Measurements from ENCODE around the gene TRMU.

DNA sequence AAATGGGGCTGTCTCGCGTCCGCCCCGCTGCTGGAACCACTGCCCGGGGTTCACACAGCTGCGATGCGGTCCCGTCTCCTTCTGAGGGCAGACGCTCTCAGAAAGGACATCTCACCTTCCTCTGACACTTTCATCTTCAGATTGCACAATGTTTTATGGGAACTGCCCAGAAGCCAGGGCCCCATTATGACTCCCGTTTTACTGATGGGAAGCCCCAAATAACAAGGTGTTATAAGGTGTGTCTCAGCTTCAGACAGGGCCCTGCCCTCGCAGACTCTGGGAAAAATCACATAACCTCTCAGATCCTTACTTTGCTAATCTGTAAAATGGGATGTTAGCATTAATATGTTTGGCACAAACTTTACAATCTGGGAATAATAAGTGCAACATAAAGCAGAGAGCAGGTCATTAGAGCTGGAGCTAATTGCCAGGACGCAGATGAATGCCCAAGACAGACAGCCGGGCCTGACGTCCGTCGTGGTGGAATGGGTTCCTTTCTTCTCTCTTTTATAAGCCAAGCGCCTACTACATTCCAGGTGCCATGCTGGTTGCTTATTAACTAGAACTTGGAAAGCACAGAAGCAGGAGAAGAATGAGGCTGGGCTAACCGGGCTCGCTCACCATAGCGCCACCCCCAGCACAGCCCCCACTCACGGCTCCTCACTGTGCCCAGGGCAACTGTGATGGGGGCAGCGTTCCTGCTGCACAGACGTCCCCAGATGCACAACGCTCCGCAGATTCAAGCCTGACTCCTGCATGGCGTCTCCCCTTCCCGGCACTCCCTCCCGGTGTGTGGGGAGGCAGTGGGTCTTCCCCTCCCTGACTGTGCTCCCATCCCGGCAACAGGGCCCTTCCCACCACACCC lies 43.8 kb downstream of the TRMU start:
- no peak for TF ChIP-seq EZH2 (IDR thresholded peaks at IDR 0.05; ENCODE audit: borderline replicate concordance)
- TF ChIP-seq EZH2phosphoT487 (IDR thresholded peaks at IDR 0.05; ENCODE audit: low read depth, severe bottlenecking, unreplicated experiment), result no peak

Data from hepatocyte (in vitro differentiated cells).